Upper lobe of left lung (tissue), 4 donors: ENCODE data around the gene HHAT.

Experiments
- CTCF ChIP-seq, 6 experiments: fragments of 450-650 bp in 4 of 6; fragments of 200-600 bp in 2 of 6; sonication (generic) in 2 of 6; IDR thresholded peaks; one replicate each; pipeline ENCODE4 v1.5.1; 2016 to 2019; ENCODE audit warnings: antibody characterized with exemption in 6 of 6
- EP300 ChIP-seq, 4 donors: sonication (generic); formaldehyde crosslinking; IDR thresholded peaks; one replicate each; pipeline ENCODE4 v1.5.1; 2017; ENCODE audit warnings: antibody characterized with exemption in 4 of 4, control low read depth in 2 of 4
- POLR2A ChIP-seq, 4 donors: fragments of 450-650 bp; IDR thresholded peaks; one replicate each; pipeline ENCODE4 v1.5.1; 2016 to 2017; ENCODE audit warnings: antibody characterized with exemption in 4 of 4, mild to moderate bottlenecking in 2 of 4

- TF ChIP-seq POLR2A (IDR thresholded peaks at IDR 0.05) = no peak
- TF ChIP-seq EP300 (IDR thresholded peaks at IDR 0.05) = no peak
- TF ChIP-seq CTCF (IDR thresholded peaks at IDR 0.05) = no peak
Observed at GRCh38 chr1:210553711-210554110, 225.0 kb downstream of the HHAT start.
